ENCODE data around the gene DFFA.
"Not testable (repeated sequence)": the region's sequence is repeated elsewhere in the genome, so short reads cannot be mapped to it uniquely, and the experiment has no call there.

Gene DFFA

GRCh38 chr1:10429868-10430215 lies 42.5 kb downstream of the DFFA start:
- POLR2A ChIA-PET (ENCODE audit: low non-redundant PET): interaction anchor here (1.3 kb wide), 1 partner anchor 31 kb away, joined by 4 read pairs; the partner anchor contains the start of gene PGD
- CTCF ChIA-PET: interaction anchor here (0.6 to 3.5 kb wide), 7 partner anchors 12 to 486 kb away, joined by 3 to 44 read pairs (median 4); partner anchors contain the start of genes LZIC and NMNAT1
- peak overlapping the region; percentile 84 for H3K27ac ChIP-seq
- TF ChIP-seq CTCF (conservative IDR thresholded peaks at IDR 0.05; ENCODE audit: low read depth): no peak
- no peak for DNase-seq (ENCODE audit: low spot score)

- ChIA-PET CTCF (interaction anchor here (0.6 to 1.0 kb wide), 6 partner anchors 36 to 438 kb away, joined by 3 to 7 read pairs (median 3); no protein-coding TSS in a partner anchor), POLR2A (ENCODE audit: low non-redundant PET) (no interaction called here)
- peak overlapping the region; percentile 36; the same call in 1 of the 2 replicates for H3K27ac ChIP-seq
- no peak for DNase-seq (ENCODE audit: low spot score)
- TF ChIP-seq CTCF (conservative IDR thresholded peaks at IDR 0.05; ENCODE audit: low read depth): no peak
Observed at GRCh38 chr1:10428984-10429383, 43.3 kb downstream of the DFFA start.

- DNase-seq (ENCODE audit: low spot score); H3K27ac ChIP-seq; POLR2A ChIA-PET (ENCODE audit: low non-redundant PET): not testable (repeated sequence)
- CTCF ChIA-PET: interaction anchor here (0.6 kb wide), 1 partner anchor 40 kb away, joined by 3 read pairs; no protein-coding TSS in a partner anchor
Observed at GRCh38 chr1:10426535-10426848, 45.8 kb downstream of the DFFA start.

GRCh38 chr1:10425826-10426534 lies 46.3 kb downstream of the DFFA start:
- H3K27ac ChIP-seq; DNase-seq (ENCODE audit: low spot score); POLR2A ChIA-PET (ENCODE audit: low non-redundant PET): not testable (repeated sequence)
- CTCF ChIA-PET: interaction anchor here (0.6 kb wide), 1 partner anchor 930 kb away, joined by 3 read pairs; no protein-coding TSS in a partner anchor

- CTCF ChIA-PET: no interaction called here
- DNase-seq (ENCODE audit: low spot score): no peak
- POLR2A ChIA-PET (ENCODE audit: low non-redundant PET): no interaction called here
- TF ChIP-seq CTCF (conservative IDR thresholded peaks at IDR 0.05; ENCODE audit: low read depth): no peak
- no peak overlapping the region for H3K27ac ChIP-seq
Observed at GRCh38 chr1:10424651-10425050, 47.7 kb downstream of the DFFA start.

- no peak for DNase-seq (ENCODE audit: low spot score)
- no peak for TF ChIP-seq CTCF (conservative IDR thresholded peaks at IDR 0.05; ENCODE audit: low read depth)
- ChIA-PET CTCF (interaction anchor here (0.8 kb wide), 1 partner anchor 71 kb away, joined by 3 read pairs; no protein-coding TSS in a partner anchor), POLR2A (ENCODE audit: low non-redundant PET) (no interaction called here)
- H3K27ac ChIP-seq: no peak overlapping the region
Observed at GRCh38 chr1:10424034-10424433, 48.3 kb downstream of the DFFA start.

GRCh38 chr1:10421637-10422036 lies 50.7 kb downstream of the DFFA start:
- no peak for TF ChIP-seq CTCF (conservative IDR thresholded peaks at IDR 0.05; ENCODE audit: low read depth)
- no peak overlapping the region for H3K27ac ChIP-seq
- DNase-seq (ENCODE audit: low spot score): no peak
- CTCF ChIA-PET: interaction anchor here (0.6 to 1.5 kb wide), 3 partner anchors 44 to 208 kb away, joined by 3 to 5 read pairs (median 3); no protein-coding TSS in a partner anchor
- POLR2A ChIA-PET (ENCODE audit: low non-redundant PET): no interaction called here
